Thoracic aorta (tissue), 2 donors: Measurements from ENCODE around the gene PLCB1. TPM values are rescaled to one million over a fixed set of nuclear protein-coding genes. Genes with fewer than 3 reads are reported as not detected.

Experiments
- ATAC-seq: fragments of 150-250 bp; one replicate; pipeline ENCODE4 v1.8.0; 2017; ENCODE audit warnings: low read depth; ENCODE audit not compliant: insufficient number of reproducible peaks, low FRiP score
- DNase-seq: peaks from one replicate; pipeline ENCODE4 v3.0.0-alpha.2; 2020; ENCODE audit warnings: low spot score
- H3K27ac ChIP-seq, 2 donors: fragments of 200-600 bp; sonication (generic); 1 replicate in 1 of 2; 2 replicates in 1 of 2; pipeline ENCODE4 v1.5.1; 2016; ENCODE audit warnings: mild to moderate bottlenecking in 2 of 2, moderate library complexity in 2 of 2
- H3K27me3 ChIP-seq: fragments of 200-600 bp; sonication (generic); replicated peaks from 2 replicates; pipeline ENCODE4 v1.6.0; 2016; ENCODE audit warnings: mild to moderate bottlenecking; ENCODE audit not compliant: insufficient read depth
- H3K36me3 ChIP-seq: fragments of 200-600 bp; sonication (generic); one replicate; pipeline ENCODE4 v1.5.1; 2016
- H3K4me1 ChIP-seq, 2 donors: fragments of 200-600 bp; sonication (generic); 1 replicate in 1 of 2; 2 replicates in 1 of 2; pipeline versions ENCODE4 v1.5.1 to v1.6.0; 2016; ENCODE audit warnings: low read depth in 2 of 2, mild to moderate bottlenecking in 1 of 2; ENCODE audit not compliant: control insufficient read depth in 1 of 2
- H3K4me3 ChIP-seq: fragments of 200-600 bp; sonication (generic); 2 replicates; pipeline ENCODE4 v1.5.1; 2016; ENCODE audit warnings: mild to moderate bottlenecking
- H3K9me3 ChIP-seq: fragments of 200-600 bp; sonication (generic); 2 replicates; pipeline ENCODE4 v1.5.1; 2016
- CTCF ChIP-seq: fragments of 200-600 bp; sonication (generic); IDR thresholded peaks from one replicate; pipeline ENCODE4 v1.5.1; 2019; ENCODE audit warnings: antibody characterized with exemption
- total RNA-seq, 2 donors: library from RNA; depleted of rRNA; stranded (reverse); fragments of >200 nt; gene quantifications; one replicate each; pipeline versions ENCODE4 v1.1.0 to v1.2.3, GENCODE V29; 2016

PLCB1 gene
- total RNA-seq, 2 donors from 2014 or later = 10.8 to 16.3 TPM

GRCh38 chr20:8862092-8862491, 730.0 kb downstream of the PLCB1 start:
- ATAC-seq (no peak), DNase-seq (no peak)
- H3K4me1 ChIP-seq = no peaks in the 10 kb centered on the region

DNA sequence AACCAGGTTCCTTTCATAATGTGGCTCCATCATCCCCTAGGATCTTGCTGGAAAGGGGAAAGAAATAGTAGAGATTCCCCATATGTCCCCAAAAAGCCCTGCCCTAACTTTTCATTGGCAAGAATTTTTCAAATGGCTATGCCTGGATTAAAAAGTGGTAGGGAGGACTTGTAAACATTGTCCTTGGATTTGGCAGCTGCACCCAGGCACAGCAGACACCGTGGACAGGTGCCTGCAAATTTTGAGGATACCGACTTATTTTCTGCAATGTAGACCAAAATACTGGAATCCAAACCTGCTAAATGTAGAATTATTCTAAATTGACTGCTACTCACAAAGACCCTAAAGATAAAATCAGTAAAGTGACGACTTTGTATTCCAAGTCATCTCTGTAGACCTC, 733.6 kb downstream of the PLCB1 start:
- DNase-seq (no peak), ATAC-seq (no peak)
- no peaks in the 10 kb centered on the region for H3K4me1 ChIP-seq
- H3K27me3 ChIP-seq = no peaks in the 10 kb centered on the region
- TF ChIP-seq CTCF = no peak
- H3K4me3 ChIP-seq = no peak overlapping the region
- H3K9me3 ChIP-seq = no peaks in the 10 kb centered on the region
- no peaks in the 10 kb centered on the region for H3K36me3 ChIP-seq
- no peak overlapping the region for H3K27ac ChIP-seq

More at GRCh38 chr20:8862092-8862491, 730.0 kb downstream of the PLCB1 start:
- TF ChIP-seq CTCF = no peak
- Histone ChIP-seq H3K4me3 (no peak overlapping the region), H3K9me3 (no peaks in the 10 kb centered on the region), H3K27me3 (no peaks in the 10 kb centered on the region), H3K36me3 (no peaks in the 10 kb centered on the region), H3K27ac (no peak overlapping the region)

DNA sequence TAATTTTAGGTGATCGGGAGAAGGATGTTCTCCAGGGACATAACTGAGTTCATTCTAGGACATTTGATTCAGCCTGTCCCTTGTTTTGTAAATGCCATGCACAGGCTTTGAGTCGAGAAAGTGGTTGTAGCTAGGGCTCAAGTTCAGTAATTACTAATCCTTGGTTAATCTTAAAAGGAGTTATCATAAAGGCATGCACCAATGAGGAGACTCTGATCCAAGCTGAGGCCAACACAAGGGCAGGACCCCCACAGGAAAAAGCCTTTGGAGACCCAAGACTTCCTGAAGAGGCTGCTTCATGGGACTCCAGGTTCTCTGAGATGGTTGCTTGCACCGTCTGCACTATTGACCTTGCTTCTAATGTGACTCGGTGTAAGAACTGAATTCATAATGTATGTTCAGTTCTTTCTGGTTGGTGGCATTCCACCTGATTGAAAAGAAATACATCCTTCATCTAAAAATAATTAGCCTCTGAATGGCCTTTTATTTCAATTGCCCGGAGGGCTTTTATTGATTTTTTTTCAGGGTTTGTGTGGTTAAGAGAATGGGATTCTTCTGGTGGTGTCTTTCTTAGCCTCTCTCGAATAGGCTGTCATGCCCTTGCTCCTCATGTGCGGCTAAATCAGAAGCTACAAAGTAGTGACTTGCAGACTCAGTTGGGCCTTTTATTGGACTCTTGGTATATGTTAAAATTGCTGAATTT, 735.1 kb downstream of the PLCB1 start:
- Histone ChIP-seq H3K4me1 (no peaks in the 10 kb centered on the region), H3K27me3 (no peaks in the 10 kb centered on the region), H3K27ac (no peak overlapping the region), H3K9me3 (no peaks in the 10 kb centered on the region), H3K36me3 (no peaks in the 10 kb centered on the region), H3K4me3 (no peak overlapping the region)
- no peak for TF ChIP-seq CTCF
- DNase-seq = no peak
- ATAC-seq = no peak

DNA sequence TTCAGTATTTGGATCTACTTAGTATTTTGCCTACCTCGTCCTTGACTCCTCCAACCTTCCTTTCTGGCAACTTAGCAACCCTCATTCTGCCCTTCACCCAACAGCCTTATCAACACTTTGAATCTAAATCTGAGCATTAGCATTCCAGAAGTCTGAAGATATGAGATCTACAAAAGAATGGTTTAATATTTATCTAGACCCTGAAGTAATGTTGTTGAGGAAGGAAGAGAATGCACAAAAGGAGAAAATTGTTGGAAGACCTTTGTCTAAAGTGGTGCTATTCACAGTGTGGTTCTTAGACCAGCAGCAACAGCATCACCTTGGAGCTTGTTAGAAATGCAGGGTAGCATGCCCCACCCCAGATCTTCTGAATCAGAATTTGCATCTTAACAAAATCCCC, 738.6 kb downstream of the PLCB1 start:
- no peak for TF ChIP-seq CTCF
- DNase-seq (no peak), ATAC-seq (no peak)
- Histone ChIP-seq H3K4me1 (no peaks in the 10 kb centered on the region), H3K9me3 (no peaks in the 10 kb centered on the region), H3K4me3 (no peak overlapping the region), H3K27me3 (no peaks in the 10 kb centered on the region), H3K27ac (no peak overlapping the region), H3K36me3 (no peaks in the 10 kb centered on the region)

DNA sequence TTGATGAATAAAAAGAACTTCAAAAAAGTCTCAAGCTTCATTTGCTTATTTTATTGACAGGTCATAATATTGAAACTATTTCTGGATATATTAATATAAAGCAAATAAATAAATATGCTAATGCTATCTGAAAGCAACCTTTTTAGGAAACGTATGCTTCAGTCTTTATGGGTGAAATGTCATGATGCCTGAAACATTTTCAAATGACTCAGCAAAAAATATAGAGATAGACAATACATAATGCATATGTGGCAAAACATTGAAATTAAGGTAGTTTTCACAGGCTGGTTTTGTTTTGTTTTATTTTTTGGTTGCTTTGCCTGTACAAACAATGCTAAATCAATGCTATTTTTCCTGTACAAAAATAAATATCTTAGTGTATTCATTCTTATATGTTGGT, 742.4 kb downstream of the PLCB1 start:
- no peak for TF ChIP-seq CTCF
- no peaks in the 10 kb centered on the region for H3K4me1 ChIP-seq
- H3K4me3 ChIP-seq = no peak overlapping the region
- H3K27ac ChIP-seq = no peak overlapping the region
- no peaks in the 10 kb centered on the region for H3K9me3 ChIP-seq
- no peak for DNase-seq
- no peaks in the 10 kb centered on the region for H3K36me3 ChIP-seq
- no peaks in the 10 kb centered on the region for H3K27me3 ChIP-seq
- ATAC-seq = no peak
